Measurements from ENCODE around the gene FHIT.

The FHIT gene

DNA sequence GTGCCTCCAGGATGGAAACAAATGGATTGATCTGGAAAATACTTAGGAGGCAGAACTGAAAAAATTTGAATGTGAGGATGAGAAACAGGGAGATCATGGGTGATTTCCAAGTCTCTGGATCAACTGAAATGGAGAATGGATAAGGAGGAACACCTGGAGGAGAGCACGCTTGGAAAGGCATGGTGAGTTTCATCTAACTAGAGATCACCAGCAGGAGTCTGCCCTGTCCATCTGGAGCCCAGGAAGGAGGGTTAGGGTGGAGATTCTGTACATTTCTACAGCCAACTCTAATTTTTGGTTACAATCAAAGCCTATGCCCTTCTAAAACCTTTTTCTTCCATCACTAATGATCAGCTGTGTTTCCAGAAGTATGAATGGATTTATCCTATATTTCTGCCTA lies 1205.6 kb downstream of the FHIT start:
- H3K27me3 ChIP-seq (ENCODE audit: control insufficient read depth, insufficient read depth, low read length): no peaks in the 10 kb centered on the region
- H3K4me3 ChIP-seq (ENCODE audit: low read length): no peak overlapping the region
- H3K27ac ChIP-seq (ENCODE audit: low read depth, low read length): no peak overlapping the region

DNA sequence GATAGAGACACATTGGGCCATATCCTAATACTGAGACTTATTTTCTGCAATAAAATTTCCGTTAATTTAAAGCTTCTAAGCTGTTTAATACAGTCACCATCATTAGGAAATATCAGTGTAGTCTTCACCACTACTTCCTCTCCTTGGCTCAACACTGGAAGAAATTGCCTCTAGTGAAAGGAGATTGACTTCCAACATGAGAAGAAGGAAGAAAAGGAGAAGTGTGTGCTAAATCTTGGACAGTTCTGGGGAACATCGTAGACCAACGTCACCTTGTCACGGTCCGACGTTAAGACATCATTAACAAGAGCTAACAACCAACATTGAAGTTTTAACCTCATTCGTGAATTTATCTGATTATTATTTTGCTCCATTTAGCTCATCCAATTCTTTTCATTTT lies 1214.4 kb downstream of the FHIT start:
- Histone ChIP-seq H3K36me3 (ENCODE audit: control insufficient read depth, insufficient read depth, low read length) (no peaks in the 10 kb centered on the region), H3K27ac (ENCODE audit: low read depth, low read length) (no peak overlapping the region), H3K27me3 (ENCODE audit: control insufficient read depth, insufficient read depth, low read length) (no peaks in the 10 kb centered on the region), H3K4me3 (ENCODE audit: low read length) (no peak overlapping the region), H3K9ac (ENCODE audit: low read length) (no peak overlapping the region), H3K4me1 (ENCODE audit: control insufficient read depth, insufficient read depth, low read length) (no peaks in the 10 kb centered on the region)

More for the DNA sequence above, 1205.6 kb downstream of the FHIT start:
- no peak overlapping the region for H3K9ac ChIP-seq (ENCODE audit: low read length)
- no peaks in the 10 kb centered on the region for H3K36me3 ChIP-seq (ENCODE audit: control insufficient read depth, insufficient read depth, low read length)
- no peaks in the 10 kb centered on the region for H3K4me1 ChIP-seq (ENCODE audit: control insufficient read depth, insufficient read depth, low read length)

DNA sequence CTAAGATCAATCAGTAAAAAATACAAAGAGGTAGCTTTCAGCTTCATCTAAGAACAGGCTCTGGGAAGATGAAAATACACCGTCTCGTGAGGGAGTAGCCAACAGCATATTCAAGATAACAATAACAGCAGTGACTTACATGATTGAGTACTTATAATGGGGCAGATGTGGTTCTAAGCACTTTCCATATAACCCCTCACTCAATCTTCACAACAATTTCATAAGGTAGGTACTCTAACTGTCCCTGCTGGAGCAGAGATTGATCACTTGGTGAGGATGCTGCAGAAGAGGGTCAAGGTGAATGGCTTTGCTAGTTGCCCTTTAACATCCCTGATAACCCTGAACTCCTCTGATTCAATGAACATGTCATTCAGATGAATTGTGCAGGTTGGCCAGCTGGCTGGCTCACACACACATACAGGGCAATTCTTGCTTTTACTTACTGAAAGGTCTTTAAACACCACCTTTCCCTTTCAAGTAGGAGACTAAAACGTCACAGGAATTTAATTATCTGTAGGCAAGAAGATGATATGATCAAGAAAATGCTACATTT lies 1217.3 kb downstream of the FHIT start:
- H3K4me3 ChIP-seq (ENCODE audit: low read length): no peak overlapping the region
- no peak overlapping the region for H3K9ac ChIP-seq (ENCODE audit: low read length)
- H3K4me1 ChIP-seq (ENCODE audit: control insufficient read depth, insufficient read depth, low read length): no peaks in the 10 kb centered on the region
- no peaks in the 10 kb centered on the region for H3K27me3 ChIP-seq (ENCODE audit: control insufficient read depth, insufficient read depth, low read length)
- no peaks in the 10 kb centered on the region for H3K36me3 ChIP-seq (ENCODE audit: control insufficient read depth, insufficient read depth, low read length)
- H3K27ac ChIP-seq (ENCODE audit: low read depth, low read length): no peak overlapping the region

DNA sequence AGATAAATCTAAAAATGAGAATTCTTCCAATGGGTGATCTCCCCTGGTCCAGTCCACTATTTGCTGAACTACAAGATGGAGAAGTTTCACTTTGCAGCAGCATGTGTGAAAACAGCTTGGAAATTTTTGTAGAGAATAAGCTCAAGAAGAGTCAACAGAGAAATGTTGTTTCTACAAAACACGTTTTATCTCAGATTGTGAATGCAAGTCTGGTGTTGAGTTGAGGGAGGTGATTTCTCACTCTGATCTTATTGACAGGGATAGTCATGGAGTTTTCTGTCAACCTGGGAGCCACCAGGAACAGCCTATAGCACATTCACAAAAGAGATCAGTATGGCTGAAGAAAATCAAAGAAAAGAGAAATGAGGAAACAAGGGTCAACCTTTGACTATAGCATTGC lies 1220.3 kb downstream of the FHIT start:
- Histone ChIP-seq H3K9ac (ENCODE audit: low read length) (no peak overlapping the region), H3K27ac (ENCODE audit: low read depth, low read length) (no peak overlapping the region), H3K36me3 (ENCODE audit: control insufficient read depth, insufficient read depth, low read length) (no peaks in the 10 kb centered on the region), H3K4me3 (ENCODE audit: low read length) (no peak overlapping the region), H3K4me1 (ENCODE audit: control insufficient read depth, insufficient read depth, low read length) (no peaks in the 10 kb centered on the region), H3K27me3 (ENCODE audit: control insufficient read depth, insufficient read depth, low read length) (no peaks in the 10 kb centered on the region)

DNA sequence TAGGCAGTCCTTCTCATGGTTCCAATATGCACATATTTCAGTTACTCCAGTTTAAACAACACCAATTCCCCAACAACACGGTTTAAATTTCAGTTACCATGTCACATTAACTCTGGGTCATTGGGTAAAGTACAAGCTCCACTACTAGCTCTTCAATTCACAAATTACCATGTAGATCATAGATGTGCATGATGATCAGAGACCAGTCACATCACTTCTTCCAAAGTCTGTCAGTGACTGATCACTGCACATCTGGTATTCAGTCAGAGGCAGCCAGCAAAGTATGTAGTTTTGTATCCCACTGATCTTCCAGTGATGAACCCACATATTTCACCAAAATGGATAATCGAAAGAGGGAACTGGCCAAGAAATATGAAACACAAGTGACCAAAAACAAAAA lies 1223.0 kb downstream of the FHIT start:
- no peak overlapping the region for H3K27ac ChIP-seq (ENCODE audit: low read depth, low read length)
- H3K27me3 ChIP-seq (ENCODE audit: control insufficient read depth, insufficient read depth, low read length): no peaks in the 10 kb centered on the region
- peaks cover 2% of the 10 kb centered on the region for H3K4me1 ChIP-seq (ENCODE audit: control insufficient read depth, insufficient read depth, low read length)
- H3K36me3 ChIP-seq (ENCODE audit: control insufficient read depth, insufficient read depth, low read length): no peaks in the 10 kb centered on the region
- H3K4me3 ChIP-seq (ENCODE audit: low read length): no peak overlapping the region
- no peak overlapping the region for H3K9ac ChIP-seq (ENCODE audit: low read length)

DNA sequence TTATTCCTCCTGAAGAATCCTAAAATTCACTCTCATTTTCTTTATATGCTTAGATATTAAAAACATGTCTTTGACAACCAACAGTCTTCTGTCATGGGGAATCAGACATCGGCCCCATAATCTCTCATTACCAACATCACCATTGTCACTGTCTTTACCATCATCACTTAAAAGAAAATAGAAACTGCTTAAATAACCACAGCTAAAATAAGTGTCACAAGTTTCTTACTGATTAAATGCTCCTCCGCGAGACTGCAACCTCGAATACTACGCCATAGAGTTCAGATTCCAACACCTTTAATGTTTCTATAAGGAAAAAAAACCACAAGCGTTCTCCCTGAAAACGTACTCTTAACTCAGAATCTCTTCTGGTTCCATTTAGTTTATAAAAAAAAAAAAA lies 1223.9 kb downstream of the FHIT start:
- no peaks in the 10 kb centered on the region for H3K27me3 ChIP-seq (ENCODE audit: control insufficient read depth, insufficient read depth, low read length)

DNA sequence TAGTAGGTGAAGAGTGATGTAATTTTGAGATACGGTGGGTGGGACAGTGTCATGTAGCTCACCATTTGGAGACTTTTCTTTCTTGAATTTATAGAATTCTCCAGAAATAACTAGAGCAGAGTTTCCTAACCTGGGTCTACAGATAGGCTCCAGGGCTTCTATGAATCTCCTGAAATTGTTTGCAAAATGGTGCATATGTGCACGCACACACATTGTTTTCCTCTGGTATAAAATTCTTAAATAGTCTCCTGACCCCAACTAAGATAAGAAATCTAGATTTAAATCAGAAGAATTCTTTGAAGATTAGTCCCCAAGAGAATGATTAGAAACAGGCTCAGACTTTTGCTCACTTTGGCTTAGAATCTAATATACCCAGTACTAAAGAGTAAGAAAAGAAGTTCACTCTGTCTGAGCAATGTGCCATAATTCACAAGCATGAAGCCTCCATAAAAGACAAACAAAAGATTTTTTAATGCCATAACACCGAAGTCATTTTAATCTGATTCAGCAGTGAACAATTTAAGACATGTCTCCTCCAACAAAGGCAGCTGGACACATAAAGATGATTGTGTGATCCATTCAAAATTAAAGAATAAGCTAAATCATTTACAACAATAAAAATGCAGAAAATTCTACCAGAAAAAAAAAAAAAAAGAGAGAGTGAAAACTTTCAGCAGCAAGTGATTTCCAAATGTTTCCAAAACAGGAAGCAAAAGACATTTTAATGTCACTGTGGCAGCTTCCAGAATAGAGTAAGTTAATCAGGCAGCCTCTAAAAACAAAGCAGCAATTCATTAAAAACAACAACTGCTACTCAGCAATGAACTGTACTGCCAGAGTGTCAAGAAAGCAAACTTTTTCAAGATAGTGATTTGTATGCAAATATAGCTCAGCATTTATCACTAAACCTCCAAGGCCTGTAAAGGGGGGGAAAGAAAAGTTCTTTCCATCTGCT lies 1225.9 kb downstream of the FHIT start:
- Histone ChIP-seq H3K9ac (ENCODE audit: low read length) (no peak overlapping the region), H3K27ac (ENCODE audit: low read depth, low read length) (no peak overlapping the region), H3K4me1 (ENCODE audit: control insufficient read depth, insufficient read depth, low read length) (peaks cover 2% of the 10 kb centered on the region), H3K4me3 (ENCODE audit: low read length) (no peak overlapping the region), H3K36me3 (ENCODE audit: control insufficient read depth, insufficient read depth, low read length) (no peaks in the 10 kb centered on the region), H3K27me3 (ENCODE audit: control insufficient read depth, insufficient read depth, low read length) (no peaks in the 10 kb centered on the region)

More for the DNA sequence above, 1223.9 kb downstream of the FHIT start:
- Histone ChIP-seq H3K27ac (ENCODE audit: low read depth, low read length) (no peak overlapping the region), H3K9ac (ENCODE audit: low read length) (no peak overlapping the region), H3K4me1 (ENCODE audit: control insufficient read depth, insufficient read depth, low read length) (peaks cover 2% of the 10 kb centered on the region), H3K4me3 (ENCODE audit: low read length) (no peak overlapping the region), H3K36me3 (ENCODE audit: control insufficient read depth, insufficient read depth, low read length) (no peaks in the 10 kb centered on the region)

DNA sequence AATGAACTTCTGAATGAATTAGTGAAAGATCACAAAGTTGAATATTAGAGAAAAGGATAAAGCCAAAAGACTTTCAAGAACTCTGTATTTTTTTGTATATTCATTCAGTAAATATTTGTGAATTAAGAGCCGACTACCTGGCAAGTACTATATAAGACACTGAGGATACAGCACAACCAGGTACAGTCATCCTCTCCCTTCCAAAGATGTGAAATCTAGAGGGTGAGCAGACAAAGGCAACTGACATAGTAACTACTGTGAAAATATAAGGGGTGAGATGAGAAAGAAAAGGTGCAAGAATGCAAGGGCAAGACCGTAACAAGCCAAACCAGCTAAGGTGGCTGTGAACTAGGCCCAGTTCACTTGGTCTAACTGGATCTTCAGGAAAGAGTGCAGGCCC lies 1226.9 kb downstream of the FHIT start:
- no peak overlapping the region for H3K27ac ChIP-seq (ENCODE audit: low read depth, low read length)
- no peaks in the 10 kb centered on the region for H3K36me3 ChIP-seq (ENCODE audit: control insufficient read depth, insufficient read depth, low read length)

DNA sequence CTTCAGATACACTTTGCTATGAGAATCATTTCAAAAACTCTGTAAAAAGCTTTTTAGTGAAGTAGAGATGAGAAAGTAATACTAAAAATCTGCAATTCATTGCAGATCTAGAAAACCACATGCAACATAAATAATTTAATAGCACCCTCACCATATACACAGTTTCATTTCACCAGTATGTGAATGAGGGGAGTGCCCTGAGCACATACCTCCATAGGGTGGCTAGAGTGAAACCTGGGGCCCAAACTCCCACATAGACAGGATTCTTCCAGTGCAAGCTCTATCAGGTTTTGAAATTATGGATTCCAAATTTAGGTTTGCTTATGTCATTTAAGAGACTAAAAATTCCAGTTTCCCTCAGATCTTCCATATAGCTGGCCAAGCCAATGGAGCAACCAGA lies 1228.1 kb downstream of the FHIT start:
- no peak overlapping the region for H3K27ac ChIP-seq (ENCODE audit: low read depth, low read length)
- H3K36me3 ChIP-seq (ENCODE audit: control insufficient read depth, insufficient read depth, low read length): no peaks in the 10 kb centered on the region
- peaks cover 2% of the 10 kb centered on the region for H3K4me1 ChIP-seq (ENCODE audit: control insufficient read depth, insufficient read depth, low read length)
- H3K27me3 ChIP-seq (ENCODE audit: control insufficient read depth, insufficient read depth, low read length): no peaks in the 10 kb centered on the region
- no peak overlapping the region for H3K9ac ChIP-seq (ENCODE audit: low read length)
- H3K4me3 ChIP-seq (ENCODE audit: low read length): no peak overlapping the region

More for the DNA sequence above, 1226.9 kb downstream of the FHIT start:
- no peaks in the 10 kb centered on the region for H3K27me3 ChIP-seq (ENCODE audit: control insufficient read depth, insufficient read depth, low read length)
- H3K4me1 ChIP-seq (ENCODE audit: control insufficient read depth, insufficient read depth, low read length): peaks cover 2% of the 10 kb centered on the region
- H3K9ac ChIP-seq (ENCODE audit: low read length): no peak overlapping the region
- no peak overlapping the region for H3K4me3 ChIP-seq (ENCODE audit: low read length)

DNA sequence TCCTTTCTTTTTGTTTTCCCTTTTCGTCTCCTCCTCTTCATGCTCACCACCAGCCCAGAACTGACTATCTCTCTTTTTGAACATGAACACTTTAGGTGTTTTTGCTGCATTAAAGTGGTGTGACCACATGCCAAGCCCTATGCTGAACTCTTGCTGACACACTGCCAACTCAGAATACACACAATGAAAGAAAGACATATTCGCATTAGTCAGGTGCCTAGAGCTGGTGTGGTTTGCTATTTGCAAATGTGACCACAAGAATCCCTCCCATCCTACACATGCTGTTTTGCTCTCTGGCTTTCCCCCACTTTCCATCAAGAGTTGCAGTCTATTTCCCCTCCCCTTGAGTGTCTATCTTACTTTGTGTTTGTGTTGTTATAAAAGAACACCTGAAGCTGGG lies 1233.6 kb downstream of the FHIT start:
- no peak overlapping the region for H3K27ac ChIP-seq (ENCODE audit: low read depth, low read length)
- H3K4me1 ChIP-seq (ENCODE audit: control insufficient read depth, insufficient read depth, low read length): no peaks in the 10 kb centered on the region
- no peak overlapping the region for H3K9ac ChIP-seq (ENCODE audit: low read length)
- no peaks in the 10 kb centered on the region for H3K27me3 ChIP-seq (ENCODE audit: control insufficient read depth, insufficient read depth, low read length)
- no peaks in the 10 kb centered on the region for H3K36me3 ChIP-seq (ENCODE audit: control insufficient read depth, insufficient read depth, low read length)
- H3K4me3 ChIP-seq (ENCODE audit: low read length): no peak overlapping the region

DNA sequence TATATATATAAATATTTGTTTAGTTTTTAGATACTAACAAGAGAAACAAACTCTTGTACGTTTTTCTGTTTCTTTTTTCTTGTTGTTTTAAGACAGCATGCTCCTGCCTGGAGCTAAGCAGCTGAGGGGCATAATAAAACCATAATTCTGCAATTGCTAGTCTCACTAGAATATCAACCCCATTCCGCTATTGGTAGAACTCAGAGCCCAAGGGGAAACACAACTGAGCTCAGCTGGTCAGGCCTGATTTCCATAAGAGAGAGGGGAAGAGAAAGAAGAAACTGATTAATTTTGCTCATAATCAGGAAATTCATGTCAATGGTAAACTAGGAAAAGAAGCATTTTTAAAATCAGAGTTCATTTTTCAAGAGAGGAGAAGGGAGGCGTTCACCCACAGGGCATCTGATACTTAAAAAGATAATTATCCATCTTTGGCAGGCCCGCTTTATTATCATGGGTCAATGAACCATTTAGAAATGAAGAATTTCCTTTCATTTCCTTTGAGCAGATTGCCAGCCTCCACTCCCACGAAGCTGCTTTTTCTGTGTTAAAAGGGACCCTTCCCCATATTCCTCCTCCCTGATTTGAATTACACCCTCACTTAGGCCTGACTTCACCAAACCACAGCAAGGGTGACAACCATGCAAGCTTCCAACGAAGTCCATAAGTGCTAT lies 1236.1 kb downstream of the FHIT start:
- Histone ChIP-seq H3K4me1 (ENCODE audit: control insufficient read depth, insufficient read depth, low read length) (no peaks in the 10 kb centered on the region), H3K27me3 (ENCODE audit: control insufficient read depth, insufficient read depth, low read length) (no peaks in the 10 kb centered on the region), H3K4me3 (ENCODE audit: low read length) (no peak overlapping the region), H3K27ac (ENCODE audit: low read depth, low read length) (no peak overlapping the region), H3K9ac (ENCODE audit: low read length) (no peak overlapping the region), H3K36me3 (ENCODE audit: control insufficient read depth, insufficient read depth, low read length) (no peaks in the 10 kb centered on the region)

DNA sequence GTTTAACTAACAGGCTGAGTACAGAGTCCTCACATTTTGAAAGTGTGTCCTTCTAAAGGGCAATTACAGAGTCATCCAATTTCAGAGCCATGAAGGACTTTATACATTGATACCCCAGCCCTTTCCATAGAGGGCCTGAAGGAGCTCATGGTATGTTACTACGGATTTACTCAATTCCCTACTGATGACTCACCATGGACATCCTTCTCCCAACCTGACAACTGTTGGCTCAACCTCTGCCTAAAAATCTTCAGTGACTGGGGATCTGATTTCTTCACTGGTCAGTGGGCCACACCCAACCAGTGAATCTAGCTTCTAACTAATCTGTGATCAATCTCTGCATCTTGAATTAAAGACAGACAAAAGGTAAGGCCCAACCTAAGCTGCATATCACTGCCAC lies 1238.0 kb downstream of the FHIT start:
- Histone ChIP-seq H3K27ac (ENCODE audit: low read depth, low read length) (no peak overlapping the region), H3K4me1 (ENCODE audit: control insufficient read depth, insufficient read depth, low read length) (no peaks in the 10 kb centered on the region), H3K27me3 (ENCODE audit: control insufficient read depth, insufficient read depth, low read length) (no peaks in the 10 kb centered on the region), H3K9ac (ENCODE audit: low read length) (no peak overlapping the region), H3K36me3 (ENCODE audit: control insufficient read depth, insufficient read depth, low read length) (no peaks in the 10 kb centered on the region), H3K4me3 (ENCODE audit: low read length) (no peak overlapping the region)

Measured in rectal smooth muscle tissue (tissue), 1 donor.